T-helper 2 cell treated with Interferon-gamma antibody and Interleukin-4, amounts not matched to agents 5 μg/mL and 100 μg/mL, for 36 hours (primary cell): ENCODE data around the gene DFFB.
A peak's percentile ranks its signal among the peaks of the same experiment; 100 is the strongest.
"Not testable (repeated sequence)": the region's sequence is repeated elsewhere in the genome, so short reads cannot be mapped to it uniquely, and the experiment has no call there.

Experiments
- DNase-seq: peaks from one replicate; pipeline ENCODE4 v3.0.0; 2021; ENCODE audit warnings: low spot score
- H3K27ac Mint-ChIP-seq: one replicate; pipeline ENCODE4 v1.8.0; 2021; ENCODE audit warnings: mild to moderate bottlenecking, mixed read lengths
- H3K27me3 Mint-ChIP-seq: one replicate; pipeline ENCODE4 v1.8.0; 2021; ENCODE audit warnings: low read depth, mixed read lengths
- H3K36me3 Mint-ChIP-seq: one replicate; pipeline ENCODE4 v1.8.0; 2021; ENCODE audit warnings: low read depth, mixed read lengths
- H3K4me1 Mint-ChIP-seq: one replicate; pipeline ENCODE4 v1.8.0; 2021; ENCODE audit warnings: low read depth, mixed read lengths
- H3K4me3 Mint-ChIP-seq: one replicate; pipeline ENCODE4 v1.8.0; 2022; ENCODE audit warnings: mild to moderate bottlenecking, moderate library complexity, mixed read lengths
- H3K9me3 Mint-ChIP-seq: one replicate; pipeline ENCODE4 v1.8.0; 2021; ENCODE audit warnings: mixed read lengths

DFFB gene

DNA sequence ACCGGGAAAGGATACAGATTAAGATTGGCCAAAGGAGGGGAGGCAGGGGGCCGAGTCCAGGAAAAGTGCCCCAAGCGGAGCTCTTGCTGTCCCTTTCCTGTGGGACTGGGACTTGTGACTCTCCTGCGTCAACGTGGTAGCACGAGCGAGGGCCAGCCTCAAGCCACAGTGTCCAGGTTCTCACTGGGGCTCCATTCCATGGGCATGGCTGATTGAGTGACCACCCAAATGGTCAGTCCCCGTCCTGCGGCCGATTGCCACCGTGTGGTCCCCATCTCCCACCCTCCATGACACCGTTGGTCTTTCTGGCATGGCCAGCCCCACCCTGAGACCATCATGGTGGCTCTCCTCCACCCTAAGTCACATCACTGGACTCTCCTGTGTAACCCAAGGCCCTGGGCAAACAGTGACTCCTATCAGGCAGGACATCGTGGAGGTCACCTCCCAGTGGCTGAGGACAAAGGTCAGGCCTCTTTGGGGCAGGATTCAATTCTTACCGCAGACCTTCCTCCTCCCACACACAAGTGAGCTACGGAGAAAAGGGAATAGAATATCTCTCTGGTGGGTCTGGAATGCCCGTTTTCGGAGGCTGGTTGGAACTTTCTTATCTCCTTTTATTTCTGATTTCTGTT, 51.7 kb downstream of the DFFB start:
- no peaks in the 10 kb centered on the region for H3K27me3 Mint-ChIP-seq
- H3K4me1 Mint-ChIP-seq, result peaks cover 6% of the 10 kb centered on the region
- H3K36me3 Mint-ChIP-seq, result no peaks in the 10 kb centered on the region
- no peak overlapping the region for H3K27ac Mint-ChIP-seq
- H3K9me3 Mint-ChIP-seq, result no peaks in the 10 kb centered on the region
- no peak overlapping the region for H3K4me3 Mint-ChIP-seq
- no peak for DNase-seq

DNA sequence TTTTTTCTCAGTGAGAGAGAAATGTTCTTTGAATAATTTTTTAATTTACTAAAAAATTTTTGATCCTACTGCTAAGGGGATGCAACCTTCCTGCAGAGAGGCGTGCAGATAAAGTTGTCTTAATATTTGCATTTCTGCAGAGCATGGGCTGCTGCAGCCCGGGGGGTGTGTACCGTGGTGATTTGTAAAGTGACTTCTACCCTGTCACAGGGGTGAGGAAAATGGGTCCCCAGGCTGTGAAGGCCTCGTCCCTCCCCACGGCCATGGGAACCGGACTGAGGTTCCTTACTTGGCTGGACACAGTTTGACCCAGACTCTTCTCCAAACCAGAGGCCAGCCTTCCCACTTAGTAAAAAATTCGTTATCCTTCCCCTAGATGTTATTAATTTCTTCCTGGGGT, 52.3 kb downstream of the DFFB start:
- no peak for DNase-seq

DNA sequence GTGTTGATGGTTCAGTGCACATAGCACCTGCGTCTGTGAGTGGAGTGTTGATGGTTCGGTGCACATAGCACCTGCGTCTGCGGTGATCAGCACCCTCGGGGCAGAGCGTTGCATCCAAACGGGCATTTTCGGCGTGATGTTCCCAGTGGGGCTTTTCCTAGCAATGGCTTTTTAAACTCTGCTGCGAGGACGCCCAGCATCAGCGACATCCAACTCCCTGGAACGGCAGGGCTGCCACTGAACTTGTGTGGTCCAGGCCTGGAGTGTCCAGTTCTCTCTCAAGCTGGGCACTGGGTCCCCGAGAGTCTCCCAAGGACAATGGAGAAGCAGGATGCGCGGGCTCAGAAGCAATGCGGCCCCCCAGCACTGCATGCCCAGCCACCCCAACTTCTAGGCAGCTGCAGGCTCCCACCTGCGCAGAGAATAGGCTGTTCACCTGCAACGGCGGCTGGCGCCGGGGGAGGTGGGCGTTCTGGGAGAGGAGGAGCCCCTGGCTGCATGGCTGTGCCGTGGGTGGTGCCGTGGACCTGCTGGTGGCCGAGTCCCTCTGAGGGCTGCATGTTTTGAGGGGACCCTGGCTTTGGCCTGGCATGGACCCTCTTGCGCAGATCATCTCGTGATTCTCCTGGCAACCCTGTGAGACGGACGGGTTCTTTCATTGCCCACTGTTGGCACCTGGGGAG, 52.9 kb downstream of the DFFB start:
- Mint-ChIP-seq H3K9me3 (no peaks in the 10 kb centered on the region), H3K4me1 (peaks cover 6% of the 10 kb centered on the region), H3K27ac (no peak overlapping the region), H3K36me3 (no peaks in the 10 kb centered on the region), H3K27me3 (no peaks in the 10 kb centered on the region), H3K4me3 (no peak overlapping the region)
- no peak for DNase-seq

More for the DNA sequence above, 52.3 kb downstream of the DFFB start:
- H3K4me1 Mint-ChIP-seq, result peaks cover 6% of the 10 kb centered on the region
- no peaks in the 10 kb centered on the region for H3K9me3 Mint-ChIP-seq
- no peak overlapping the region for H3K4me3 Mint-ChIP-seq
- no peaks in the 10 kb centered on the region for H3K36me3 Mint-ChIP-seq
- H3K27ac Mint-ChIP-seq, result no peak overlapping the region
- H3K27me3 Mint-ChIP-seq, result no peaks in the 10 kb centered on the region

DNA sequence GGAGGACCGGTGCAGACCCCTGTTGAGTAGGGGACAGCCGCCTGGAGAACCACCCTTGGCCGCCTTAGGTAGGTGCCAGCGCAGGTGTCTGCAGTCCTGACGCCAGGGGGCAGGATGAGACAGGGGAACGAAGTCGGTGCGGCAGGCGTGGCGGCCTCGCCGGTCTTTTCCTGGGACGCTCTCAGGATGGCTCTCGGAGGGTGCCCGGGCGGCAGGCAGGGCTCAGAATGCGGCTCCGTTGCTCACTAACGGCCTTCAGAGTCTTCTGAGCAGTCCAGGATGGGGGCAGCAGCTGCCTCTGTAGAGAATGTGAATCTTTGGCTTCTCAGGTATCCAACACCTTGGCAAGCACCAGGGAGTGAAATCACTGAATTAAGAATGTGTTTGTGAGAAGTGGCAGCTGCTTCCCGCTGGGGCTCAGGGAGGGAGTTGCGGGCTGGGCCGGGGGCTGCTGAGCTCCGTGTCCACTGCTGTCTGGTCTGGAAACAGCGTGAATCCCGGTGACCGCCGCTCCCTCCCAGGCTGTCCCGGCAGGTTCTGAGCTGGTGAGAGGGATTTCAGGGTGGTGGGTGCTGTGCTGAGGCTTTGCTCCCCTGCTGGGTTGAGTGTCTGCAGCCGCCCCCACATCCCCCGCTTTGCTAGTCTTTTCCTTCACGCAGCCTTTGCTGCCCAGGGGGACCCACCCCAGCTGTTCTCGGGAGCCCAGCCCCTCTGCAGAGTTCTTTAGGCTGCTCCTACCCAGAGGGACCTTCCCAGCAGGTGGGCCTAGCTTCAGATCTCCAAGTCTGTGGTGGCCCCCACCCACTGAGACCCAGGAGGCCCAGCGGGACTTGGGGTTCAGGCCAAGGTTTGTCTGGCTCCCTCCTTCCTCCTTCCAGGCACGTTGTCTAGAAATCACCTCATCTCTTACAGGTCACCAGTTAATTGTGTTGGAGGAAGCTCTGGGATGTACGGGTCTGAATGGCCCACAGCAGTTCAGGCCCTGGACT, 53.9 kb downstream of the DFFB start:
- H3K4me3 Mint-ChIP-seq, result no peak overlapping the region
- peaks cover 6% of the 10 kb centered on the region for H3K4me1 Mint-ChIP-seq

DNA sequence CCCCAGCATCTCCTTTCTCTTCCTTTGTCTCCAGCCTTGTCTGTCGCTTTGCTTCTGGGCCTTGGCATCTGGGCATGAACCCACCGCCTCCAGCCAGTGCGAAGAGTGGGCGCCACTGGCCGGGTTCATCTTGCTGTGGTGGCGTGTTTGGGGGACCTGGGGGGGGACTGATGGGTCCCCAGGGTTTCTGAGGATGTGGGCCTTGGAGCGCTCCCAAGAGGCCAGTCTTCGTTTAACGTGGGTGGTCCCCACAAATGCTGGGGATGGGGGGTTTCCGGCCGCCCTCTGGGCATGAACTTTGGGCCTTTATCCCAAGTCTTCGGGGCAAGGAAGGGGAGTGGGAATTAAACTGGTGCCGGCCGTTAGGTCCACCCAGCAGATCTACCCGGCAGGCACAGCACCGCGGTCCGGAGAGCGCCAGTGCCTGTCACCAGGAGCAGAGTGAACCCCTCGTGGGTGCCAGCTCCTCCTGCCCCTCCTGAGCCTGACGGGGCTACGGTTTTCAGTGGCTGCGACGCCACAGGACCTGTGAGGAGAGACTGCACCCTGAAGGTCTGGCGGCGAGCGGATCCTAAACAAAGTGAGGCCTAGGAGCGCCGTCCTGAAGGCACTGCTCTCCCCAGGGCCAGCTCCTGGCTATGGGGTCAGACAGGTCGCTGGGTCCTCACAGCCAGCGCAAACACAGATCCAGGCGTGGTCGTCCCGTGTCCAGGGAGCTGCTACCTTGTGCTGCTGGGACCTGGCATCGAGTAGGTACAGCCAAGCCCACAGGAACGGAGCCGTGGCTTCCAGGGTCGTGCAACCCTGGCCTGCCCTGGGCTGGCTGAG, 54.9 kb downstream of the DFFB start:
- Mint-ChIP-seq H3K27ac (no peak overlapping the region), H3K9me3 (no peaks in the 10 kb centered on the region), H3K4me3 (no peak overlapping the region), H3K27me3 (no peaks in the 10 kb centered on the region), H3K4me1 (peaks cover 3% of the 10 kb centered on the region), H3K36me3 (no peaks in the 10 kb centered on the region)
- no peak for DNase-seq

More for the DNA sequence above, 53.9 kb downstream of the DFFB start:
- H3K9me3 Mint-ChIP-seq, result no peaks in the 10 kb centered on the region
- DNase-seq, result peak; percentile 51
- no peak overlapping the region for H3K27ac Mint-ChIP-seq
- H3K27me3 Mint-ChIP-seq, result no peaks in the 10 kb centered on the region
- H3K36me3 Mint-ChIP-seq, result no peaks in the 10 kb centered on the region

DNA sequence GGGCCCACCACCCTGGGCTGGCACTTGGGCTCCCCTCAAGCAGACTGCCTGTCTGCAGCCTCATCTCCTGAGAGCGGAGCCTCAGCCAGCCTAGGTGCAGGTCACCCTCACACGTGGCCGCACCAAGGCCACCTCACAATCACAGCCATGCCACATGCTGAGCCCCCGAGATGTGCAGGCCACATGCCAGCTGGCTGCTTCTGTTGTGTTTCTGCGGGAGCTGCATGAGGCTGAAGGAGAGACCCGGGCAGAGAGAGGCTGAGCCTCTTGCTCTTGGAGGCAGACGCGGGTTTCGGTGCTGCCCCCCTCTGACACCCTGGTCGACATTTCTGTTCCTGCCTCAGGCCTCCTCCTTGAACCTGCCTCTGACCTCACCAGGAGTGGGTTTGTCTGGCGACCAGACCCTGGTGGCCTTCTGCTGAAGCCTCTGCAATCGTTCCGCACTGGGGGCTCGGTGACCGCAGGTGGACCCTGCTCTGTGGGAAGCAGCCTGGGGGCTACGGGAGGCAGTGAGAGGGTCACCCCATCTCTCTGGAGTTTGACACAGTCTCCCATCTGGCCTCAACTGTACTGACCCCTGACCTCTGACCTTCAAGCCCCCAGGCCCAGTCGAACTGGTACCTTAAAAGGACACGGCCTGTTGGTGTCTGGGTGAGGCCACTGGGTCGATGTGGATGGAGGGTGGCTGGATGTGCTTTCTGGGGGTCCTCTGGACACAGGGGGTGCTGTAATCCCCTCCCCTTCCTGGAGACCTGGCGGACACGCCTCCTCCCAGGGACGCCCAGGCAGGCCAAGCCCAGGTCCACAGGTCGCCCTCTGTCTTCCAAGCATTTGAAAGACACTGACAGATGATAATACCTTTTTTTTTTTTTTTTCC, 55.8 kb downstream of the DFFB start:
- Mint-ChIP-seq H3K27ac (no peak overlapping the region), H3K36me3 (no peaks in the 10 kb centered on the region), H3K27me3 (no peaks in the 10 kb centered on the region), H3K4me1 (peaks cover 2% of the 10 kb centered on the region), H3K9me3 (no peaks in the 10 kb centered on the region), H3K4me3 (no peak overlapping the region)
- DNase-seq, result no peak

DNA sequence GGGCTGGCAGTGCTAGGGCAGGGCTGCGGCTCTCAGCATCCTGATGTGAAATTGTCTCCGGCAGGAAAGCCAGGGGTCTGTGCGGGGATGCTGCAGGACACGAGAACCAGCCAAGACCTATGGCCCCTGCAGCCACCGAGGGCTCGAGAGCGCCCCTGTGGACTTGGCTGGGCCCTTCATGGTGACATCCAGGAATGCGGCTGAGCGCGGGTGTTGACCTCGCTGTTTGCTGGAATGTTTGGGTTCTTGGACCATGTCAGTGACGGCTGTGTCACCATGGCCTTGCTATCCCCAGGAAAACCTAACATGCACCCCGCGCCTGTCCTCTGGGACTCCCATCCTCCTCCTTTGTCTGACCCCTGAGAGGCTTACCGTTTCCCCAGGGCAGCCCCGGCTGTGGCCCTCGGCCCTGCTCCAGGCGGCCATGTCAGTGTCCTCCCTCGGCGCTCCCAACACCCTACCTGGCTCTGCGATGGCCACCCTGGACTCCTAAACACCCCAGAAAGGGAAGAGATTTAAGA, 57.1 kb downstream of the DFFB start:
- DNase-seq, result no peak
- H3K9me3 Mint-ChIP-seq, result no peaks in the 10 kb centered on the region
- H3K36me3 Mint-ChIP-seq, result no peaks in the 10 kb centered on the region
- no peaks in the 10 kb centered on the region for H3K27me3 Mint-ChIP-seq
- no peak overlapping the region for H3K4me3 Mint-ChIP-seq
- H3K27ac Mint-ChIP-seq, result no peak overlapping the region
- peaks cover 2% of the 10 kb centered on the region for H3K4me1 Mint-ChIP-seq

DNA sequence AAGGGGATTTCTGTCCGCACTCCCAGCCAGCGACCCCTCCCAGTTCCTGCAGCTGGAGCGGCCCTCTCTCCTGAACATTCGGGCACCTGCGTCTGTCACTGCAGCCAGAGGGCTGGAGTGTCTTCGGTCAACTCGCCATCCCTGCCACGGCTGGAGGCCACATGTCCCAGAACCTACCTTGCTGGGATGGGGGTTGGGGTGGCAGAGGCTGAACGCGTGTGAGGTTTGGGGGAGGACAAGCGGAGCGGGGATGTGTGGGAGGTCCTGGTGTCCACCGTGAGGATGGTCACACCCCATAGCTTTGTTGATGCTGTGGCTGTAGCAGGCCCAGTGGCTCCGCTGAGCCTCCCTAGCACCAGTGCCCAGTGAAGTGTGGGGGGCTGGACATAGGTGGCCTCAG, 57.6 kb downstream of the DFFB start:
- H3K4me1 Mint-ChIP-seq, result peaks cover 2% of the 10 kb centered on the region
- no peaks in the 10 kb centered on the region for H3K36me3 Mint-ChIP-seq
- no peak for DNase-seq
- H3K27ac Mint-ChIP-seq, result no peak overlapping the region
- no peaks in the 10 kb centered on the region for H3K9me3 Mint-ChIP-seq
- H3K4me3 Mint-ChIP-seq, result no peak overlapping the region
- H3K27me3 Mint-ChIP-seq, result no peaks in the 10 kb centered on the region

DNA sequence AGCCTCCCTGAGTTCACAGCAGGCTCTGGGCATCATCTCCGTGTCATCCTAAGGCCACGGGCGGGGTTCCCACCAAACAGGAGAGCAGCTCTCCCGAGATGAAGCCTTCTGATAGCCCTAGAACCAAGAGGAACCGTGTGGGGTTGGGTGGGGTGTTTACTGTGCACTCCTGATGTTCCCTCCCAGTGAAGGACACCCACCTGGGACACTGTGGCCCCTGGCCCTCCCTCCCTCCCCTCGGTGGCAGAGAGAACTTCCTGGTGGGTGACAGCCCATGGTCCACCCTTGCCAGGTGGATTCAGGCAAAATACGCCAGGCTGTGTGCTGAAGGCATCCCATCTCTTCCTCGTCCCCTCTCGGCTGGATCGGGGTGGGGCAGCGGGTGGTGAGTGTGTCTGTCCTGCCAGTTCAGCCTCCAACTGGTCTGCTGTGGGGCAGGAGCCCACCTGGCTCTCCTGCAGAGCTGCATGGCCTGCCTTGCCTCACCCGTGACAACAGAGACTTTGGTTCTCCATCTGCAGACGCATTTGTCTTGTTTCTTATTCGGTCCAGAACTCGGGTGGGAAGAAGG, 58.4 kb downstream of the DFFB start:
- H3K27ac Mint-ChIP-seq, result no peak overlapping the region
- no peak overlapping the region for H3K4me3 Mint-ChIP-seq
- H3K27me3 Mint-ChIP-seq, result no peaks in the 10 kb centered on the region
- H3K36me3 Mint-ChIP-seq, result no peaks in the 10 kb centered on the region
- peaks cover 2% of the 10 kb centered on the region for H3K4me1 Mint-ChIP-seq
- H3K9me3 Mint-ChIP-seq, result no peaks in the 10 kb centered on the region
- no peak for DNase-seq

DNA sequence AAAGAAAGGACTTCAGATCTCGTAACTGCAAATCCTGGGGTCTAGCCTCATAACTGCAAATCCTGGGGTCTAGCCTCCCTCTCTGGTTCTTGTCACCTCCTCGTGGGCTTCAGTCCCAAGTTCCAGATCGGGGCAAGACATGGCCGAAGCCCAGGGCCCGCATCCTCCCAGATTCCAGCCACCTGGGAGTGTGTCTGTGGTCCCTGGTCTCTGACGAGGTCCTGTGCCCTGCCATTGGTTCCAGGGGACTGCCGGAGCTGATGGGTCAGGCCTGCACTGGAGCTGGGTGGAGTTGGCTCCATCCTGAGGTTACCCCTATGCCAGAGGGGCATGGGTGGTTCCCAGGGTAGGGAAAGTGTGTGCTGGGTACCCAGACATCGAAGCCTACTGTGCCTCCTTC, 60.5 kb downstream of the DFFB start:
- Mint-ChIP-seq H3K4me1 (no peaks in the 10 kb centered on the region), H3K9me3 (no peaks in the 10 kb centered on the region), H3K27me3 (no peaks in the 10 kb centered on the region), H3K4me3 (no peak overlapping the region), H3K36me3 (no peaks in the 10 kb centered on the region), H3K27ac (no peak overlapping the region)
- no peak for DNase-seq

DNA sequence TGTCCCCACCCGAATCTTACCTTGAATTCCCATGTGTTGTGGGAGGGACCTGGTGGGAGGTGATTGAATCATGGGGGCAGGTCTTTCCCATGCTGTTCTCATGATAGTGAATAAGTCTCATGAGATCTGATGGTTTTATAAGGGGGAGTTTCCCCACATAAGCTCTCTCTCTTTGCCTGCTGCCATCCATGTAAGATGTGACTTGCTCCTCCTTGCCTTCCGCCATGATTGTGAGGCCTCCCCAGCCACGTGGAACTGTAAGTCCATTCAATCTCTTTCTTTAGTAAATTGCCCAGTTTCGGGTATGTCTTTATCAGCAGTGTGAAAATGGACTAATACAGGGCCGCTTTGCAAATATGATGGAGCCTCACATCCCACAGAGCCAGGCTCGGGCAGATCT, 61.1 kb downstream of the DFFB start:
- H3K27me3 Mint-ChIP-seq, H3K9me3 Mint-ChIP-seq, H3K36me3 Mint-ChIP-seq, H3K4me1 Mint-ChIP-seq, H3K4me3 Mint-ChIP-seq, DNase-seq, H3K27ac Mint-ChIP-seq: not testable (repeated sequence)

DNA sequence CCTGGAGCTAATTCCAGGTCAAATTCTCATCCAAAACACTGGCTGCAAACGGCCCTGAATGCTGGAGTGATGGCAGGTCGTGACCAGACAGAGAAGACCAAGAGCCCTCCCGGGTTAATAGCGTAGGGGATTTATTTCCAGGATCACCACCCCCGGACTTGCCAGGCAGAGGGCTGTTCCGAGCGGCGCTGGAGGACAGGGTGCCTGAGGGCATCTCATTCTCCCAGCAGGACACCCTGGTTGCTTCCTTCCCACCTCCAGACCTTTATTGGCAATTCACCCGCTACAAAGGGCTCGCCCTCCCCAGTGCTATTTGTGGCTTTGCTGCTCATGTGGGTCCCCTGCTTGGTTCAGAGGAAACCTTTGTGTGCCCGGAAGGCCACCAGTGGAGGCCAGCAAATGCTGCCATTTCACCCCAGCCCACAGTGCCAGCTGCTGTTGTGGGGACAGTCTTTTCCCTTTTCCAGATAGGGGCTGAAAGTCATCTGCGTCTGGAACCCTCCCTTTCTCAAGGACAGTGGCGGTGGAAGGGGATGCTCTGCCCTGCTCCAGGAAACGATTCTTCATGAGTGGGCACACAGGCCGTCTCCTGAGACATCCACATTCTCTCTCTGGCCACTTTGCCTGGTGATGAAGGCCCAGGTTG, 61.8 kb downstream of the DFFB start:
- Mint-ChIP-seq H3K4me3 (no peak overlapping the region), H3K4me1 (no peaks in the 10 kb centered on the region), H3K27me3 (no peaks in the 10 kb centered on the region), H3K36me3 (no peaks in the 10 kb centered on the region), H3K27ac (no peak overlapping the region), H3K9me3 (no peaks in the 10 kb centered on the region)
- DNase-seq, result no peak
